HepG2 (cell line): Measurements from ENCODE around the gene LYZL2. TPM values are rescaled to one million over a fixed set of nuclear protein-coding genes. Genes with fewer than 3 reads are reported as not detected.

Source experiments
- CBFB ChIP-seq: sonication (generic); formaldehyde crosslinking; IDR thresholded peaks from 2 replicates; pipeline ENCODE4 v1.4.0; 2020; ENCODE audit warnings: missing genetic modification reagents
- CREBL2 ChIP-seq: sonication (generic); formaldehyde crosslinking; IDR thresholded peaks from 2 replicates; pipeline ENCODE4 v1.8.1; 2023; ENCODE audit warnings: missing genetic modification reagents, mild to moderate bottlenecking, borderline replicate concordance
- KDM2A ChIP-seq: sonication (generic); formaldehyde crosslinking; IDR thresholded peaks from 2 replicates; pipeline ENCODE4 v1.4.0; 2020; ENCODE audit warnings: low read depth, missing genetic modification reagents, borderline replicate concordance
- RBM22 ChIP-seq: fragments of 200-400 bp; formaldehyde crosslinking; optimal IDR thresholded peaks from 2 replicates; pipeline ENCODE3; 2017; ENCODE audit warnings: mild to moderate bottlenecking, low read length, moderate library complexity
- RFX5 ChIP-seq: IDR thresholded peaks from 2 replicates; pipeline ENCODE4 v1.6.1; 2011; ENCODE audit warnings: low read depth, low read length, improper control_type of control experiment
- TFAP4 ChIP-seq: sonication (generic); IDR thresholded peaks from 2 replicates; pipeline ENCODE4 v1.6.1; 2016; ENCODE audit warnings: low read depth, borderline replicate concordance
- TOPORS ChIP-seq: sonication (generic); formaldehyde crosslinking; IDR thresholded peaks from 2 replicates; pipeline ENCODE4 v1.8.0; 2023; ENCODE audit warnings: mild to moderate bottlenecking, missing genetic modification reagents
- U2AF2 ChIP-seq: fragments of 200-400 bp; formaldehyde crosslinking; IDR thresholded peaks from 2 replicates; pipeline ENCODE4 v1.6.1; 2017; ENCODE audit warnings: low read depth, mild to moderate bottlenecking, low read length
- ZNF260 ChIP-seq: sonication (generic); formaldehyde crosslinking; IDR thresholded peaks from 2 replicates; pipeline ENCODE4 v1.4.0; 2020; ENCODE audit warnings: missing genetic modification reagents, low read depth, mild to moderate bottlenecking, borderline replicate concordance
- ZNF275 ChIP-seq: sonication (generic); formaldehyde crosslinking; IDR thresholded peaks from 2 replicates; pipeline ENCODE4 v1.8.0; 2022; ENCODE audit warnings: missing genetic modification reagents, mild to moderate bottlenecking, inconsistent platforms, borderline replicate concordance
- ZNF44 ChIP-seq: sonication (generic); formaldehyde crosslinking; IDR thresholded peaks from 2 replicates; pipeline ENCODE4 v1.5.1; 2020; ENCODE audit warnings: mild to moderate bottlenecking, missing genetic modification reagents
- polyA plus RNA-seq, 8 experiments: library from polyadenylated mRNA; depleted of rRNA in 3 of 8; stranded (reverse) in 7 of 8; unstranded in 1 of 8; fragments of >200 nt; fragmentation: Illumina TruSeq in 4 of 8; extraction: Trizol in 4 of 8; gene quantifications; 2 replicates each; pipeline versions ENCODE4 v1.2.1 to v1.2.3, GENCODE V29; 2011 to 2016; ENCODE audit warnings: low read depth in 4 of 8, missing spikeins in 1 of 8, mixed read lengths in 1 of 8; ENCODE audit not compliant: insufficient read depth in 1 of 8
- total RNA-seq, 5 experiments: library from RNA; depleted of rRNA; stranded (reverse); fragments of >200 nt; fragmentation: Illumina TruSeq; extraction: Trizol; gene quantifications; 2 replicates each; pipeline ENCODE4 v1.2.3, GENCODE V29; 2016; ENCODE audit warnings: low read depth in 1 of 5
- TF ChIP-seq, protein P1 (sequence below): sonication (generic); formaldehyde crosslinking; IDR thresholded peaks from 2 replicates; pipeline ENCODE4 v1.4.0; 2020; ENCODE audit warnings: low read depth, missing genetic modification reagents
- TF ChIP-seq, protein P2 (sequence below): sonication (generic); formaldehyde crosslinking; IDR thresholded peaks from 2 replicates; pipeline ENCODE4 v1.8.1; 2023; ENCODE audit warnings: mild to moderate bottlenecking, missing genetic modification reagents
- TF ChIP-seq, protein P3 (sequence below): IDR thresholded peaks from 2 replicates; pipeline ENCODE4 v1.6.1; 2012; ENCODE audit warnings: low read depth, low read length, improper control_type of control experiment
- TF ChIP-seq, protein P4 (sequence below): sonication (generic); formaldehyde crosslinking; IDR thresholded peaks from 2 replicates; pipeline ENCODE4 v1.4.0; 2020; ENCODE audit warnings: missing genetic modification reagents
- TF ChIP-seq, protein P5 (sequence below): sonication (generic); formaldehyde crosslinking; IDR thresholded peaks from 2 replicates; pipeline ENCODE4 v1.4.0; 2020; ENCODE audit warnings: missing genetic modification reagents, borderline replicate concordance

LYZL2 gene
- total and polyA plus RNA-seq, 2 of the 13 experiments (the other 11 are each of a cell fraction or from before 2014, with no cell fraction given), result 0.20 to 0.63 TPM

DNA sequence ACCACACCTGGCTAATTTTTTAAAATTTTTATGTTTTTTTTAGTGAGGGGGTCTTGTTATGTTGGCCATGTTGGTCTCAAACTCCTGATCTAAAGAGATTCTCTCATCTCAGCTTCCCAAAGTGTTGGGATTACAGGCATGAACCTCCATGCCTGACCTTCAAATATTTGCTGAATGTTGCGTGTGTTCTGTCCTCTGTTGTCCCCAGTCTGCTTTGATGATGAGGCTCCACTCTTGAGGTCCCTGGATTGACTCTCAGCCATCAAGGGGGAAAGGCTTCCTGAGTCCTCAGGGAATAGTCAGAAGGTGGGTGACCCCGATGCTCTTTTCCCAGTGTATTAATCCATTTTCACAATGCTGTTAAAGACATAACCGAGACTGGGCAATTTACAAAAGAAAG lies 26.0 kb downstream of the LYZL2 start (continued):
- TF ChIP-seq ZNF44 (CRISPR knock-in tag), result no peak
- TF ChIP-seq, protein P1, sequence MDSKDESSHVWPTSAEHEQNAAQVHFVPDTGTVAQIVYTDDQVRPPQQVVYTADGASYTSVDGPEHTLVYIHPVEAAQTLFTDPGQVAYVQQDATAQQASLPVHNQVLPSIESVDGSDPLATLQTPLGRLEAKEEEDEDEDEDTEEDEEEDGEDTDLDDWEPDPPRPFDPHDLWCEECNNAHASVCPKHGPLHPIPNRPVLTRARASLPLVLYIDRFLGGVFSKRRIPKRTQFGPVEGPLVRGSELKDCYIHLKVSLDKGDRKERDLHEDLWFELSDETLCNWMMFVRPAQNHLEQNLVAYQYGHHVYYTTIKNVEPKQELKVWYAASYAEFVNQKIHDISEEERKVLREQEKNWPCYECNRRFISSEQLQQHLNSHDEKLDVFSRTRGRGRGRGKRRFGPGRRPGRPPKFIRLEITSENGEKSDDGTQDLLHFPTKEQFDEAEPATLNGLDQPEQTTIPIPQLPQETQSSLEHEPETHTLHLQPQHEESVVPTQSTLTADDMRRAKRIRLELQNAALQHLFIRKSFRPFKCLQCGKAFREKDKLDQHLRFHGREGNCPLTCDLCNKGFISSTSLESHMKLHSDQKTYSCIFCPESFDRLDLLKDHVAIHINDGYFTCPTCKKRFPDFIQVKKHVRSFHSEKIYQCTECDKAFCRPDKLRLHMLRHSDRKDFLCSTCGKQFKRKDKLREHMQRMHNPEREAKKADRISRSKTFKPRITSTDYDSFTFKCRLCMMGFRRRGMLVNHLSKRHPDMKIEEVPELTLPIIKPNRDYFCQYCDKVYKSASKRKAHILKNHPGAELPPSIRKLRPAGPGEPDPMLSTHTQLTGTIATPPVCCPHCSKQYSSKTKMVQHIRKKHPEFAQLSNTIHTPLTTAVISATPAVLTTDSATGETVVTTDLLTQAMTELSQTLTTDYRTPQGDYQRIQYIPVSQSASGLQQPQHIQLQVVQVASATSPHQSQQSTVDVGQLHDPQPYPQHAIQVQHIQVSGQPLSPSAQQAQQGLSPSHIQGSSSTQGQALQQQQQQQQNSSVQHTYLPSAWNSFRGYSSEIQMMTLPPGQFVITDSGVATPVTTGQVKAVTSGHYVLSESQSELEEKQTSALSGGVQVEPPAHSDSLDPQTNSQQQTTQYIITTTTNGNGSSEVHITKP (CRISPR knock-in tag), result no peak
- TF ChIP-seq ZNF275 (CRISPR knock-in tag), result no peak
- TF ChIP-seq RBM22, result no peak
- TF ChIP-seq RFX5, result no peak
- TF ChIP-seq KDM2A, result no peak
- TF ChIP-seq U2AF2, result no peak
- TF ChIP-seq, protein P2, sequence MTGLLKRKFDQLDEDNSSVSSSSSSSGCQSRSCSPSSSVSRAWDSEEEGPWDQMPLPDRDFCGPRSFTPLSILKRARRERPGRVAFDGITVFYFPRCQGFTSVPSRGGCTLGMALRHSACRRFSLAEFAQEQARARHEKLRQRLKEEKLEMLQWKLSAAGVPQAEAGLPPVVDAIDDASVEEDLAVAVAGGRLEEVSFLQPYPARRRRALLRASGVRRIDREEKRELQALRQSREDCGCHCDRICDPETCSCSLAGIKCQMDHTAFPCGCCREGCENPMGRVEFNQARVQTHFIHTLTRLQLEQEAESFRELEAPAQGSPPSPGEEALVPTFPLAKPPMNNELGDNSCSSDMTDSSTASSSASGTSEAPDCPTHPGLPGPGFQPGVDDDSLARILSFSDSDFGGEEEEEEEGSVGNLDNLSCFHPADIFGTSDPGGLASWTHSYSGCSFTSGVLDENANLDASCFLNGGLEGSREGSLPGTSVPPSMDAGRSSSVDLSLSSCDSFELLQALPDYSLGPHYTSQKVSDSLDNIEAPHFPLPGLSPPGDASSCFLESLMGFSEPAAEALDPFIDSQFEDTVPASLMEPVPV (CRISPR knock-in tag), result no peak
- TF ChIP-seq, protein P3, sequence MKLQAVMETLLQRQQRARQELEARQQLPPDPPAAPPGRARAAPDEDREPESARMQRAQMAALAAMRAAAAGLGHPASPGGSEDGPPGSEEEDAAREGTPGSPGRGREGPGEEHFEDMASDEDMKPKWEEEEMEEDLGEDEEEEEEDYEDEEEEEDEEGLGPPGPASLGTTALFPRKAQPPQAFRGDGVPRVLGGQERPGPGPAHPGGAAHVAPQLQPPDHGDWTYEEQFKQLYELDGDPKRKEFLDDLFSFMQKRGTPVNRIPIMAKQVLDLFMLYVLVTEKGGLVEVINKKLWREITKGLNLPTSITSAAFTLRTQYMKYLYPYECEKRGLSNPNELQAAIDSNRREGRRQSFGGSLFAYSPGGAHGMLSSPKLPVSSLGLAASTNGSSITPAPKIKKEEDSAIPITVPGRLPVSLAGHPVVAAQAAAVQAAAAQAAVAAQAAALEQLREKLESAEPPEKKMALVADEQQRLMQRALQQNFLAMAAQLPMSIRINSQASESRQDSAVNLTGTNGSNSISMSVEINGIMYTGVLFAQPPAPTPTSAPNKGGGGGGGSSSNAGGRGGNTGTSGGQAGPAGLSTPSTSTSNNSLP, result 0 out of 2 replicates have a peak, but pooled peaks have one; percentile 38
- TF ChIP-seq, protein P4, sequence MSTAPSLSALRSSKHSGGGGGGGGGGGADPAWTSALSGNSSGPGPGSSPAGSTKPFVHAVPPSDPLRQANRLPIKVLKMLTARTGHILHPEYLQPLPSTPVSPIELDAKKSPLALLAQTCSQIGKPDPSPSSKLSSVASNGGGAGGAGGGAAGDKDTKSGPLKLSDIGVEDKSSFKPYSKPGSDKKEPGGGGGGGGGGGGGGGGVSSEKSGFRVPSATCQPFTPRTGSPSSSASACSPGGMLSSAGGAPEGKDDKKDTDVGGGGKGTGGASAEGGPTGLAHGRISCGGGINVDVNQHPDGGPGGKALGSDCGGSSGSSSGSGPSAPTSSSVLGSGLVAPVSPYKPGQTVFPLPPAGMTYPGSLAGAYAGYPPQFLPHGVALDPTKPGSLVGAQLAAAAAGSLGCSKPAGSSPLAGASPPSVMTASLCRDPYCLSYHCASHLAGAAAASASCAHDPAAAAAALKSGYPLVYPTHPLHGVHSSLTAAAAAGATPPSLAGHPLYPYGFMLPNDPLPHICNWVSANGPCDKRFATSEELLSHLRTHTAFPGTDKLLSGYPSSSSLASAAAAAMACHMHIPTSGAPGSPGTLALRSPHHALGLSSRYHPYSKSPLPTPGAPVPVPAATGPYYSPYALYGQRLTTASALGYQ, result no peak
- no peak for TF ChIP-seq TFAP4
- no peak for TF ChIP-seq TOPORS (CRISPR knock-in tag)
- TF ChIP-seq CREBL2 (CRISPR knock-in tag), result no peak
- no peak for TF ChIP-seq ZNF260 (CRISPR knock-in tag)
- TF ChIP-seq, protein P5, sequence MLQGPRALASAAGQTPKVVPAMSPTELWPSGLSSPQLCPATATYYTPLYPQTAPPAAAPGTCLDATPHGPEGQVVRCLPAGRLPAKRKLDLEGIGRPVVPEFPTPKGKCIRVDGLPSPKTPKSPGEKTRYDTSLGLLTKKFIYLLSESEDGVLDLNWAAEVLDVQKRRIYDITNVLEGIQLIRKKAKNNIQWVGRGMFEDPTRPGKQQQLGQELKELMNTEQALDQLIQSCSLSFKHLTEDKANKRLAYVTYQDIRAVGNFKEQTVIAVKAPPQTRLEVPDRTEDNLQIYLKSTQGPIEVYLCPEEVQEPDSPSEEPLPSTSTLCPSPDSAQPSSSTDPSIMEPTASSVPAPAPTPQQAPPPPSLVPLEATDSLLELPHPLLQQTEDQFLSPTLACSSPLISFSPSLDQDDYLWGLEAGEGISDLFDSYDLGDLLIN (CRISPR knock-in tag), result no peak
- no peak for TF ChIP-seq CBFB (CRISPR knock-in tag)
